HUES6 (cell line): ENCODE data around the gene DPP10.

Source experiments
- H3K27ac ChIP-seq: 2 replicates; pipeline ENCODE4 v1.7.0; 2013; ENCODE audit warnings: low read depth, mild to moderate bottlenecking, low read length, inconsistent platforms
- H3K27me3 ChIP-seq: 2 replicates; pipeline ENCODE4 v1.6.1; 2013; ENCODE audit warnings: low read length; ENCODE audit not compliant: control insufficient read depth, insufficient read depth
- H3K36me3 ChIP-seq: 2 replicates; pipeline ENCODE4 v1.6.1; 2013; ENCODE audit warnings: low read length; ENCODE audit not compliant: control insufficient read depth, insufficient read depth
- H3K4me1 ChIP-seq: 2 replicates; pipeline ENCODE4 v1.6.1; 2013; ENCODE audit warnings: low read length; ENCODE audit not compliant: control insufficient read depth, insufficient read depth
- H3K4me3 ChIP-seq: 2 replicates; pipeline ENCODE4 v1.5.1; 2013; ENCODE audit warnings: low read depth, low read length
- H3K9ac ChIP-seq: one replicate; pipeline ENCODE4 v1.6.1; 2013; ENCODE audit warnings: mild to moderate bottlenecking, low read length
- H3K9me3 ChIP-seq: 2 replicates; pipeline ENCODE4 v1.6.1; 2013; ENCODE audit warnings: low read depth, low read length; ENCODE audit not compliant: control insufficient read depth, insufficient read depth

The DPP10 gene

GRCh38 chr2:115168457-115168856 is 726.0 kb downstream of the DPP10 start:
- H3K9me3 ChIP-seq = no peaks in the 10 kb centered on the region
- peaks cover 12% of the 10 kb centered on the region for H3K27me3 ChIP-seq
- peaks cover 3% of the 10 kb centered on the region; the same call in 1 of the 2 replicates for H3K4me1 ChIP-seq
- H3K4me3 ChIP-seq = no peak overlapping the region
- no peaks in the 10 kb centered on the region for H3K36me3 ChIP-seq
- no peak overlapping the region for H3K9ac ChIP-seq
- H3K27ac ChIP-seq = no peak overlapping the region

- no peak overlapping the region for H3K9ac ChIP-seq
- no peak overlapping the region for H3K27ac ChIP-seq
- no peaks in the 10 kb centered on the region for H3K9me3 ChIP-seq
- H3K4me1 ChIP-seq = peaks cover 3% of the 10 kb centered on the region; the same call in 1 of the 2 replicates
- no peaks in the 10 kb centered on the region for H3K36me3 ChIP-seq
- H3K4me3 ChIP-seq = no peak overlapping the region
- H3K27me3 ChIP-seq = no peaks in the 10 kb centered on the region
Measured at GRCh38 chr2:115169814-115170213, 727.4 kb downstream of the DPP10 start.

GRCh38 chr2:115171751-115172150 is 729.3 kb downstream of the DPP10 start:
- H3K36me3 ChIP-seq = no peaks in the 10 kb centered on the region
- H3K4me1 ChIP-seq = 0 out of 2 replicates have a peak, but pooled peaks cover 5% of the 10 kb centered on the region
- no peak overlapping the region for H3K27ac ChIP-seq
- no peak overlapping the region for H3K4me3 ChIP-seq
- H3K27me3 ChIP-seq = no peaks in the 10 kb centered on the region
- H3K9me3 ChIP-seq = no peaks in the 10 kb centered on the region
- H3K9ac ChIP-seq = no peak overlapping the region

GRCh38 chr2:115174651-115175050 is 732.2 kb downstream of the DPP10 start:
- H3K36me3 ChIP-seq = no peaks in the 10 kb centered on the region
- no peak overlapping the region for H3K4me3 ChIP-seq
- no peaks in the 10 kb centered on the region for H3K27me3 ChIP-seq
- H3K4me1 ChIP-seq = 0 out of 2 replicates have a peak, but pooled peaks cover 5% of the 10 kb centered on the region
- H3K9ac ChIP-seq = no peak overlapping the region
- no peaks in the 10 kb centered on the region for H3K9me3 ChIP-seq
- no peak overlapping the region for H3K27ac ChIP-seq

- H3K9ac ChIP-seq = no peak overlapping the region
- no peak overlapping the region for H3K27ac ChIP-seq
- H3K36me3 ChIP-seq = no peaks in the 10 kb centered on the region
- no peak overlapping the region for H3K4me3 ChIP-seq
- no peaks in the 10 kb centered on the region for H3K9me3 ChIP-seq
- H3K4me1 ChIP-seq = peaks cover 12% of the 10 kb centered on the region
- no peaks in the 10 kb centered on the region for H3K27me3 ChIP-seq
Measured at GRCh38 chr2:115183144-115183543, 740.7 kb downstream of the DPP10 start.

GRCh38 chr2:115190459-115190858 is 748.0 kb downstream of the DPP10 start:
- Histone ChIP-seq H3K27me3 (no peaks in the 10 kb centered on the region), H3K4me1 (no peaks in the 10 kb centered on the region), H3K36me3 (no peaks in the 10 kb centered on the region), H3K9me3 (no peaks in the 10 kb centered on the region; the same call in 1 of the 2 replicates), H3K4me3 (no peak overlapping the region), H3K27ac (no peak overlapping the region), H3K9ac (no peak overlapping the region)

- no peak overlapping the region for H3K27ac ChIP-seq
- H3K27me3 ChIP-seq = no peaks in the 10 kb centered on the region
- H3K9me3 ChIP-seq = no peaks in the 10 kb centered on the region
- no peak overlapping the region for H3K4me3 ChIP-seq
- H3K9ac ChIP-seq = no peak overlapping the region
- no peaks in the 10 kb centered on the region for H3K4me1 ChIP-seq
- H3K36me3 ChIP-seq = no peaks in the 10 kb centered on the region
Measured at GRCh38 chr2:115194623-115195022, 752.2 kb downstream of the DPP10 start.

GRCh38 chr2:115196587-115196986 is 754.1 kb downstream of the DPP10 start:
- Histone ChIP-seq H3K36me3 (no peaks in the 10 kb centered on the region), H3K4me1 (no peaks in the 10 kb centered on the region), H3K27me3 (no peaks in the 10 kb centered on the region), H3K27ac (no peak overlapping the region), H3K4me3 (no peak overlapping the region), H3K9me3 (no peaks in the 10 kb centered on the region), H3K9ac (no peak overlapping the region)

GRCh38 chr2:115199966-115200365 is 757.5 kb downstream of the DPP10 start:
- Histone ChIP-seq H3K27me3 (no peaks in the 10 kb centered on the region), H3K27ac (no peak overlapping the region), H3K4me3 (no peak overlapping the region), H3K36me3 (no peaks in the 10 kb centered on the region), H3K9me3 (no peaks in the 10 kb centered on the region), H3K9ac (no peak overlapping the region), H3K4me1 (no peaks in the 10 kb centered on the region)

GRCh38 chr2:115201386-115201785 is 758.9 kb downstream of the DPP10 start:
- Histone ChIP-seq H3K4me1 (no peaks in the 10 kb centered on the region), H3K9ac (no peak overlapping the region), H3K27ac (no peak overlapping the region), H3K9me3 (no peaks in the 10 kb centered on the region), H3K4me3 (no peak overlapping the region), H3K27me3 (no peaks in the 10 kb centered on the region), H3K36me3 (no peaks in the 10 kb centered on the region)

GRCh38 chr2:115208493-115209164 is 766.2 kb downstream of the DPP10 start:
- Histone ChIP-seq H3K36me3 (no peaks in the 10 kb centered on the region), H3K4me3 (no peak overlapping the region), H3K9me3 (no peaks in the 10 kb centered on the region), H3K27ac (no peak overlapping the region), H3K9ac (no peak overlapping the region), H3K4me1 (peaks cover 21% of the 10 kb centered on the region), H3K27me3 (no peaks in the 10 kb centered on the region)
